Measurements from ENCODE around the gene EIF4G3. TPM values are rescaled to one million over a fixed set of nuclear protein-coding genes. Genes with fewer than 3 reads are reported as not detected.

The EIF4G3 gene
- total RNA-seq, 1 experiment from 2014 or later = 72.0 TPM

DNA sequence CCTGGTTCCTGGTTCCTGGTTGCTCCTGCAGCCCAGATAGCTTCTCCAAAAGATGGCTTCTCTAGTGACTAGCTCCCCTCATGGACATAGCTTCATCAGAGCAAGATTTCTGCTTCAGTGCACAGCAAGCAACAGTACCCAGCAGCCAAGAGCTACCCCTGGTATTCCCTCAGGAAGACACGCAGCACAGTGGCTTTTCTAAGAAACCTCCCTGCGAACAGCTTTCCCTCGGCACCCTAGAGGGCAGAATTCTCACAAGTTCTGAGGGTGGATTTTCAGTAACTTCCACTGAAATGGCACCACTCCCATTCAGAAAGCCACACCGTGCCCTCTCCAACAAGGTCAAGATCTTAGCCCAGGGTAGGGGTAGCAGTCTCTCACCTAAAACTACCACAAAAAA, 128.2 kb downstream of the EIF4G3 start:
- Mint-ChIP-seq H3K27me3 (ENCODE audit: low read depth) (no peaks in the 10 kb centered on the region), H3K4me3 (no peak overlapping the region), H3K4me1 (peaks cover 2 to 9% of the 10 kb centered on the region in 2 experiments), H3K9me3 (peaks cover 0 to 2% of the 10 kb centered on the region in 2 experiments; a peak in 1 of 5 replicates), H3K36me3 (ENCODE audit: insufficient read depth in 1 of 3, low read depth in 3 of 3) (peaks cover 13 to 16% (median 15%) of the 10 kb centered on the region in 3 experiments; a peak in 6 of 7 replicates), H3K27ac (no peak overlapping the region)
- H4K91ac ChIP-seq (ENCODE audit: insufficient read length, low read depth, low read length) = no peak overlapping the region
- no peak overlapping the region for H2BK5ac ChIP-seq (ENCODE audit: insufficient read length, low read length)
- H2BK12ac ChIP-seq (ENCODE audit: insufficient read length, low read depth, low read length) = no peak overlapping the region
- no peak overlapping the region for H3K4me2 ChIP-seq (ENCODE audit: insufficient read depth, insufficient read length, low read length)
- H3K18ac ChIP-seq (ENCODE audit: insufficient read length, low read depth, low read length) = no peak overlapping the region
- no peak overlapping the region for H3K23ac ChIP-seq (ENCODE audit: insufficient read length, low read depth, low read length)
- H3K56ac ChIP-seq (ENCODE audit: insufficient read length, low read depth, low read length) = no peak overlapping the region
- no peak overlapping the region for H4K8ac ChIP-seq (replicated peaks; ENCODE audit: insufficient read length, low read depth, low read length)
- H2BK15ac ChIP-seq (ENCODE audit: low read depth, low read length) = no peak overlapping the region
- H2AFZ ChIP-seq (ENCODE audit: low read length) = no peak overlapping the region
- no peak for DNase-seq
- H2AK5ac ChIP-seq (ENCODE audit: insufficient read length, low read length) = no peak overlapping the region
- no CpG with 5 or more reads among the region's 4 CpGs for WGBS (ENCODE audit: extremely low coverage, insufficient read length, low lambda C conversion rate)
- no peaks in the 10 kb centered on the region for H3K27me3 ChIP-seq (ENCODE audit: insufficient read depth, low read length)
- H3K79me1 ChIP-seq (ENCODE audit: insufficient read depth, low read depth, low read length, poor library complexity, severe bottlenecking) = peaks cover 7% of the 10 kb centered on the region
- H3T11ph ChIP-seq (ENCODE audit: low read length) = no peak overlapping the region
- no peak overlapping the region for H3K4ac ChIP-seq (ENCODE audit: low read depth, low read length)
- no peaks in the 10 kb centered on the region for H3K23me2 ChIP-seq (ENCODE audit: insufficient read length, low read depth, low read length, poor library complexity, severe bottlenecking)
- H2BK20ac ChIP-seq (ENCODE audit: low read depth, low read length, poor library complexity, severe bottlenecking) = no peak overlapping the region
- TF ChIP-seq, protein P1, sequence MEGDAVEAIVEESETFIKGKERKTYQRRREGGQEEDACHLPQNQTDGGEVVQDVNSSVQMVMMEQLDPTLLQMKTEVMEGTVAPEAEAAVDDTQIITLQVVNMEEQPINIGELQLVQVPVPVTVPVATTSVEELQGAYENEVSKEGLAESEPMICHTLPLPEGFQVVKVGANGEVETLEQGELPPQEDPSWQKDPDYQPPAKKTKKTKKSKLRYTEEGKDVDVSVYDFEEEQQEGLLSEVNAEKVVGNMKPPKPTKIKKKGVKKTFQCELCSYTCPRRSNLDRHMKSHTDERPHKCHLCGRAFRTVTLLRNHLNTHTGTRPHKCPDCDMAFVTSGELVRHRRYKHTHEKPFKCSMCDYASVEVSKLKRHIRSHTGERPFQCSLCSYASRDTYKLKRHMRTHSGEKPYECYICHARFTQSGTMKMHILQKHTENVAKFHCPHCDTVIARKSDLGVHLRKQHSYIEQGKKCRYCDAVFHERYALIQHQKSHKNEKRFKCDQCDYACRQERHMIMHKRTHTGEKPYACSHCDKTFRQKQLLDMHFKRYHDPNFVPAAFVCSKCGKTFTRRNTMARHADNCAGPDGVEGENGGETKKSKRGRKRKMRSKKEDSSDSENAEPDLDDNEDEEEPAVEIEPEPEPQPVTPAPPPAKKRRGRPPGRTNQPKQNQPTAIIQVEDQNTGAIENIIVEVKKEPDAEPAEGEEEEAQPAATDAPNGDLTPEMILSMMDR (conservative IDR thresholded peaks at IDR 0.05) = 0 out of 3 replicates have a peak, but pooled peaks have one; percentile 23
- H3K27ac ChIP-seq (ENCODE audit: insufficient read length, low read depth, low read length) = no peak overlapping the region
- no peaks in the 10 kb centered on the region for H3K79me2 ChIP-seq (ENCODE audit: insufficient read depth, low read length)
- H2BK120ac ChIP-seq (ENCODE audit: low read depth, low read length, poor library complexity, severe bottlenecking) = no peak overlapping the region
- no peak overlapping the region for H3K9ac ChIP-seq (ENCODE audit: extremely low read depth, insufficient read length, low read length)
- no peak overlapping the region for H3K14ac ChIP-seq (ENCODE audit: insufficient read depth, low read length)
- no peaks in the 10 kb centered on the region for H3K4me1 ChIP-seq (ENCODE audit: insufficient read depth, low read length)
- H3K9me3 ChIP-seq (ENCODE audit: control insufficient read depth, low read depth, low read length) = no peaks in the 10 kb centered on the region
- H4K5ac ChIP-seq (ENCODE audit: insufficient read length, low read depth, low read length) = no peak overlapping the region
- H4K20me1 ChIP-seq (ENCODE audit: control insufficient read depth, insufficient read depth, insufficient read length) = no peaks in the 10 kb centered on the region
